ENCODE data around the gene PGAP2.

Gene PGAP2

GRCh38 chr11:3832816-3833215, 24.5 kb downstream of the PGAP2 start:
- no peak overlapping the region for H3K4me3 ChIP-seq (replicated peaks; ENCODE audit: insufficient read depth, low read length)
- peak overlapping the region; percentile 93 for H3K27ac ChIP-seq (replicated peaks)
- H3K27me3 ChIP-seq (ENCODE audit: insufficient read depth, poor library complexity, severe bottlenecking), result no peaks in the 10 kb centered on the region
- TF ChIP-seq POLR2AphosphoS5 (IDR thresholded peaks at IDR 0.05; ENCODE audit: low read depth) (no peak), REST (IDR thresholded peaks at IDR 0.05; ENCODE audit: insufficient replicate concordance, low read depth) (no peak), GABPA (IDR thresholded peaks at IDR 0.05; ENCODE audit: low read depth) (no peak), SPI1 (IDR thresholded peaks at IDR 0.05; ENCODE audit: borderline replicate concordance, low read depth) (no peak), CTCF (IDR thresholded peaks at IDR 0.05; ENCODE audit: insufficient read depth, low read length) (no peak)
- DNase-seq (ENCODE audit: low read depth in 1 of 2, low spot score in 1 of 2), result no peak

GRCh38 chr11:3833449-3833848, 25.1 kb downstream of the PGAP2 start:
- no peak; the same call in 1 of the 2 replicates for TF ChIP-seq POLR2AphosphoS5 (IDR thresholded peaks at IDR 0.05; ENCODE audit: low read depth)
- TF ChIP-seq REST (IDR thresholded peaks at IDR 0.05; ENCODE audit: insufficient replicate concordance, low read depth), result no peak
- TF ChIP-seq CTCF (IDR thresholded peaks at IDR 0.05; ENCODE audit: insufficient read depth, low read length), result no peak
- TF ChIP-seq SPI1 (IDR thresholded peaks at IDR 0.05; ENCODE audit: borderline replicate concordance, low read depth), result no peak
- TF ChIP-seq GABPA (IDR thresholded peaks at IDR 0.05; ENCODE audit: low read depth), result no peak
- Histone ChIP-seq H3K27ac (replicated peaks) (peak overlapping the region; percentile 93), H3K27me3 (ENCODE audit: insufficient read depth, poor library complexity, severe bottlenecking) (no peaks in the 10 kb centered on the region), H3K4me3 (replicated peaks; ENCODE audit: insufficient read depth, low read length) (no peak overlapping the region)
- DNase-seq (ENCODE audit: low read depth in 1 of 2, low spot score in 1 of 2), result no peak

- TF ChIP-seq CTCF (IDR thresholded peaks at IDR 0.05; ENCODE audit: insufficient read depth, low read length), result no peak
- TF ChIP-seq POLR2AphosphoS5 (IDR thresholded peaks at IDR 0.05; ENCODE audit: low read depth), result no peak
- no peak for TF ChIP-seq REST (IDR thresholded peaks at IDR 0.05; ENCODE audit: insufficient replicate concordance, low read depth)
- no peak for TF ChIP-seq GABPA (IDR thresholded peaks at IDR 0.05; ENCODE audit: low read depth)
- TF ChIP-seq SPI1 (IDR thresholded peaks at IDR 0.05; ENCODE audit: borderline replicate concordance, low read depth), result no peak
- Histone ChIP-seq H3K4me3 (replicated peaks; ENCODE audit: insufficient read depth, low read length) (0 out of 2 replicates have a peak overlapping the region, but pooled peaks have one; percentile 1), H3K27ac (replicated peaks) (peak overlapping the region; percentile 93), H3K27me3 (ENCODE audit: insufficient read depth, poor library complexity, severe bottlenecking) (no peaks in the 10 kb centered on the region)
- DNase-seq (ENCODE audit: low read depth in 1 of 2, low spot score in 1 of 2), result no peak
Observed at GRCh38 chr11:3834349-3834663, 25.9 kb downstream of the PGAP2 start.
